HG03196 (cell line): ENCODE results near the gene SERTAD3.
A peak's percentile ranks its signal among the peaks of the same experiment; 100 is the strongest.
"Not testable (repeated sequence)": the region's sequence is repeated elsewhere in the genome, so short reads cannot be mapped to it uniquely, and the experiment has no call there.

Experiments
- ATAC-seq: cut with Tn5 transposase; IDR thresholded peaks from one replicate; pipeline ENCODE4 v1.9.1; 2021; ENCODE audit not compliant: unreplicated experiment

Gene SERTAD3

DNA sequence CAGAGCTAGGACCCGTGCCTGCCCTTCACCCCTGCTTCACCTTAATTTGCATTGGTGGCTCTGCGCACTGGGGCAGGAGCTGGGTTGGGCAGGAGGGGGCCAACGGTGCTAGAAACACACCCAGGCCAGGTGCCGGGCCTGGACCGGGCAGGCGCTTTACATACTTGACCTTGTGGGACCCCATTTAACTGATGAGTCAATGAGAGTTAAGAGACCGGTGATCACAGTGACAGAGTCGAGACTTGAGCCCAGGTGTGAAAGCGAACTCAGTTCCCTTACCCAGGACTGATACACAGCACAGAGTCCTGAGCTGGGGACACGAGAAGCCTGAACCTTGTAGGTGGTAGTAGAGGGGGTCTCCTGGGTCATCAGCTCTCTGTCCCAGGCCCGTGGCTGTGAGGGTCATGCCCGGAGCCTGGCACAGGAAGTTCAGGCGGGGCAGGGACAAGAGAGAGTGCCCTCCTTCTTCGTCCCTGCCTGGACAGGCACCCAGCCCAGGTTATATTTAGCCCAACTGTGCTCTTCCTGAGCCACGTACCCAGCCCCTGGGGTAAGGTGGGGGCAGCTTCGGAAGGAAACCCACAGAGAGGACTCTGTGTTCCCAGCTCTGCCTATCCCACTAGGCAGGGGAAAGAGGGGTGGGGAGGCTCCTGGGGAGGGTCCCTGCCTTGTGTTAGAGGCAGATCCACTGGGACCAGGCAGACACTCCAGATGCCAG lies 32.9 kb downstream of the SERTAD3 start:
- ATAC-seq = no peak

- ATAC-seq = no peak
Observed at GRCh38 chr19:40410030-40410389, 34.1 kb downstream of the SERTAD3 start.

DNA sequence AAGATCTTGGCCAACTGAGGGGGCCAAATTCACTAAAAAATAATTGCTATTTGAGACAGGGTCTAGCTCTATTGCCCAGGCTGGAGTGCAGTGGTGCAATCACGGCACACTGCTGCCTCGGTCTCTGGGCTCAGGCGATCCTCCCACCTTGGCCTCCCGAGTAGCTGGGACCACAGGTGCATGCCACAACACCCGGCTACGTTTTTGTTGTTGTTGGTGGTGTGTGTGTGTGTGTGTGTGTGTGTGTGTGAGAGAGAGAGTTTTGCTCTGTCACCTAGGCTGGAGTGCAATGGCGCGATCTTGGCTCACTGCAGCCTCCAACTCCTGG lies 35.6 kb downstream of the SERTAD3 start:
- not testable (repeated sequence) for ATAC-seq

DNA sequence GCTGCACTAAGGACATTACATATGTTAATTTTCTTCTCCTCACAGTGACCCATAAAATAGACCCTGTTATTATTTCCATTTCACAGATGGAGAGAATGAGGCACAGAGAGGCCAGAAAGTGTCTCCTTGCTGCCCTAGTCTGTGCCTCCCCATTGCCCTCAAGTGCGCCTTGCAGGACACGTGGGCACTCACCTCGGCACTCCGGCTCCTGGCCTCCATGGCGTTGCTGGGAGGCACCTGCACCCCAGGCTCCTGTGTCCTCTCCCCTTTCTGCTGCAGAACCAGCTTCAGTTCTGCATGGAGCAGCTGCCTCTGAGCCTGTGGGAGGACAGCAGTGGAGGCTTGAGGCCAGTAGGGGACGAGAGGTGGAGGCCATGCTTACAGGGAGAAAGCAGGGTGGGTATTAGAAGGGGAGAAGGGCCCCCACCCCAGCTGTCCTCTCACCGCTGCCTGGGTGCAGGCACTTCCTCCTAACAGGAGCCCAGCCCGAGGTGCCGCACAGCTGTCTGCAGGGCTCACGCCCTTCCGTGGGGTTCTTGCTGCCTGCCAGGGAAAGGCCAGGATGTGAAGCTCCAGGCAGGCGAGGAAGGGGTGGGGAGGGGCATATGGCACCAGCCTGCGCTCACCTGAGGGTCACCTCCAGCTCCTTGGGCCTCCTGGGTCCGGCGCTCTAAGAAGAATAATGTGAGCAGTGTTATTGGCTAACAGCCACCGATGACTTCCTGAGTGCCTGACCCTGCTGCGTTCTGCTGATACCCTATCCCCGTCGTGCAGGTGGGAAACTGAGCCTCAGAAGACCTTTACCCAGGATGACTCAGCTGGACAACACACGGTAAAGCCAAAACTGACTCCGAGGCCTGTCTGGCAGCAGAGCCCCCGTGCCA lies 36.2 kb downstream of the SERTAD3 start:
- ATAC-seq = no peak

DNA sequence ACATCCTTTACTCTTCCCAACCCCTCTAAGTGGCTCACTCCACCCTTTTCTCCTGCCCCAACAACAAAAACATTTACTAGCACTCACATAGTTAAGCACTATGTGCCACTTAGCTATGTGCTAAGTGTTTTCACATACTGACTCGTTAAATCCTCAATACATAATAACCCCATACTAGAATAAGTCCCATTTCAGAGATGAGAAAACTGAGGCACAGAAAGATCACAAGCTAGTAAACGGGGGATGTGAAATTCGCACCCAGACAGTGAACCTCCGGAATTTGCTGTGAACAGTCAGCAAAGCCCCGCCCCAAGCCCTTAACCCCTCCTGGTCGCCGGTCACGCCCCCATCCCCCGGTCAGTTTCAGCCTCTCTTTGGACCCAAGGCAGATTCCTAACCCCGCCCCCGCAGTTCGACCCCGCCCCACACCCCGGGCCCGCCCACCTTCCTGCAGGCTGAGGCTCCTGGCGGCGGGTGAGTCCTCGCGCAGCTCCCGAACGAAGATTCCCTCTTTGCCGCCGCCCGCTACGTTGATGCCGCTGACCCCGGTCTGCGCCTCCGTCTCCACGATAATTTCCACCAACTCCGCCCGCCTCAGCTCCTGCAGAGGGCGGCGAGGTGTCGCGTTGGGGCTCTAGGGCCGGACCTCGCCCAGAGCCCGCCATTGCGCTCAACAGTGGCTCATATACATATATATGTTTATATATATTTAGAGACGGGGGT lies 40.7 kb downstream of the SERTAD3 start:
- ATAC-seq = peak; percentile 71

DNA sequence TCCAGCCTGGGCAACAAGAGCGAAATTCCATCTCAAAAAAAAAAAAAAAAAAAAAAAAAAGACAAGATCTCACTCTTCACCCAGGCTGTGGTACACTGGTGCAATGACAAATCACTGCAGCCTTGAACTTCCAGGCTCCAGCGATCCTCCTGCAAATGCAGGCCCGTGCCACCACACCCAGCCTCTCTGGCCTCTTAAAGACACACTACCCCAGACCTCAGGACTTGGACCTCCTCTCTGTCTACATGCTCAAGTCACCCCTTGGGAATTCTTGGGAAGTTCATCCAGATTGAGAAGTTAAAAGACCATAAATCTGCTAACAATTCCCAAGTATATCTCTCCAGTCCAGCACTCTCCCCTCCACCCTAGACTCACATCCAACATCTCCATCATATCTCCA lies 43.6 kb downstream of the SERTAD3 start:
- no peak for ATAC-seq

GRCh38 chr19:40398417-40399131 lies 45.6 kb downstream of the SERTAD3 start:
- no peak for ATAC-seq

DNA sequence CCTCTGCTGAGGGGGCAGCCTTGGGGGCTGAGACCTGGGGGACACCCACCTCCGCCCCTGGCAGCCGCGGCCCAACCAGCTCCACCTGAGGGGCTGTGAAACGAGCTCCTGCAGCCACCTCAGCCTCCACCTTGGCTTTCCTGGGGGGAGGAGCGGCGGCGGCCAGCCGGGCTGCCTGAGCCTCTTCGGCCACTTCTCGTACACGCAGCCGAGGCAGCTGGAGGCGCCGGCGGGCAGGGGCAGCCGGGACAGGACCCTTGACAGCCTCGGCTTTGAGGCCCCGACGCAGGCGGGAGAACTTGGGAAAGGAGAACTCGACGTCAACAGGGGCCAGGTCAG lies 46.6 kb downstream of the SERTAD3 start:
- no peak for ATAC-seq

- no peak for ATAC-seq
Observed at GRCh38 chr19:40396886-40397567, 47.1 kb downstream of the SERTAD3 start.

DNA sequence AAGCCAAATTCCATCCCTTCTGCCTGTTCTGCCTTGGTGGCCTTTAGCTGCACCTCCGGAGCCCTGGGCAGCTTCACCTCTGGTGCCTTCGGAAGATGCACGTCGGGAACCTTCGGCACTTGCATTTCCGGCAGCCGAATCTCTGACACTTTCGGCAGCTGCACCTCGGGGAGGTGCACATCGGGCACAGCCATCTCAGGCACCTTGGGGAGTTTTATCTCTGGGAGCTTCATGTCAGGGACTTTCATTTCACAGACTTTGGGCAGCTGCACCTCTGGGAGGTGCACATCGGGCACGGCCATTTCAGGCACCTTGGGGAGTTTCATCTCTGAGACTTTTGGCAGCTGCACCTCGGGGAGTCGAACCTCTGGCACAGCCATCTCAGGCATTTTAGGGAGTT lies 48.2 kb downstream of the SERTAD3 start:
- no peak for ATAC-seq

- no peak for ATAC-seq
Observed at GRCh38 chr19:40394816-40395210, 49.3 kb downstream of the SERTAD3 start.

GRCh38 chr19:40393894-40394815 lies 50.0 kb downstream of the SERTAD3 start:
- ATAC-seq = no peak

DNA sequence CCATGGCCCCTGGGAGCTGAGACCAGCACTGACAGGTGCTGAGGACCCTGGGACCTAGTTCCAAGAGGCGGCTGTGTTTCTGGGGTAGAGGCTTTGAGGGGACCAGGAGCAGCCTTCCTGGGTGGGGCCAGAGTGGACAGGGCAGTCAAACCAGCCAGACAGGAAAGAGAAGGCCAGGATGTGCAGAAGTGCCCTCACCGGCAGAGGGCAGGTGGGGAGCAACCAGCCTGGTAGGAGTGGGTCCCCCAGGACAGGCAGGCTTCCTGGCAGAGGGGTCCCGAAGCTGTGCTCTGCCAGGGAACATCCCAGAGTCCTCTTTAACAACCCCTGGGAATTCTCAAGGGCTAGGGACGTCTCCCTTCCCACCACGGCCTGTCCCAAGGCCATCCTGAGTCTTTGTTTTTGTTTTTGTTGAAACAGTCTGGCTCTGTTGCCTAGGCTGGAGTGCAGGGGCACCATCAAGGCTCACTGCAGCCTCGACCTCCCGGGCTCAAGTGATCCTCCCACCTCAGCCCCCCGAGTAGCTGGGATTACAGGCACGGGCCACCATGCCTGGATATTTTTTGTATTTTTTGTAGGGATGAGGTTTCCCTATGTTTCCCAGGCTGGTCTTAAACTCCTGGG lies 51.1 kb downstream of the SERTAD3 start:
- no peak for ATAC-seq

DNA sequence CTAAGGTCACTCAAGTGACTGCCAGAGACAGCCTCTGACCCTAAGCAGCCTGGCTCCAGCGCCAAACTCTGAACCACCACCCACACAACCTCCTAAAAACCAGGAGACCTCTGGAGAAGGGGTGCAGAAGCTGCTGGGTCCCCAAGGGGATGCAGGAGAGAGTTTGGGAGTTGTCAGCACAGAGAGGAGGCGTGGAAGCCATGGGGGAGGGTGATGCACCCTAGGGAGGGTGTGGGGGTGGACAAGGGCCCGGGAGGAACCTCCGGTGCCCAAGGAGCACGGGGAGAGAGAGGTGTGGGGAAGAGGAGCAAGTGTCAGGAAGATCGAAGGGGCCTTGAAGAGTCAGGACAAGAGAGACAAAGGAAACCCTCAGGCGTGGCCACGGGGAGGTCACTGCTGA lies 52.0 kb downstream of the SERTAD3 start:
- no peak for ATAC-seq
